Stimulated activated CD8-positive, alpha-beta memory T cell treated with anti-CD3 and anti-CD28 coated beads, Interleukin-12 subunit alpha, Interleukin-12 subunit beta, amount 100 ng/mL, for 1 hour (primary cell): ENCODE data around the gene ZMIZ2.

ENCODE experiments used
- DNase-seq: peaks from one replicate; pipeline ENCODE4 v3.0.0-alpha.2; 2020; ENCODE audit warnings: low read depth

Gene ZMIZ2

GRCh38 chr7:44756904-44757303, 8.3 kb downstream of the ZMIZ2 start:
- DNase-seq = no peak

GRCh38 chr7:44757311-44757710, 8.7 kb downstream of the ZMIZ2 start:
- DNase-seq = no peak

- DNase-seq = no peak
These were observed 9.1 kb downstream of the ZMIZ2 start for GRCh38 chr7:44757739-44758138.

DNA sequence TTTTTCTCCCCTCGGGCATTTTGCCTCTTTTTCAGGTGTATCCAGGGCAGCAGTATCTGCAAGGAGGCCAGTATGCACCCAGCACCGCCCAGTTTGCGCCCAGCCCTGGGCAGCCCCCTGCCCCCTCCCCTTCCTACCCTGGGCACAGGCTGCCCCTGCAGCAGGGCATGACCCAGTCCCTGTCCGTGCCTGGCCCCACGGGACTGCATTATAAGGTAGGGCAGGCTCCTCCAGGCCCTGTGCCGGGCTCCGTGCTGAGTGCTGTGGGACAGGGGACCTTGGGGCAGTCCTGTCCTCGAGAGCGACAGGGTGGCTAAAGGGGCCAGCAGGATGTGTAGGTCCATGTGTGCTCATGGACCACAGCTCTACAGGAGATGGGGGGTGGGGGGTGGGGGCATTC, 10.6 kb downstream of the ZMIZ2 start:
- no peak for DNase-seq

DNA sequence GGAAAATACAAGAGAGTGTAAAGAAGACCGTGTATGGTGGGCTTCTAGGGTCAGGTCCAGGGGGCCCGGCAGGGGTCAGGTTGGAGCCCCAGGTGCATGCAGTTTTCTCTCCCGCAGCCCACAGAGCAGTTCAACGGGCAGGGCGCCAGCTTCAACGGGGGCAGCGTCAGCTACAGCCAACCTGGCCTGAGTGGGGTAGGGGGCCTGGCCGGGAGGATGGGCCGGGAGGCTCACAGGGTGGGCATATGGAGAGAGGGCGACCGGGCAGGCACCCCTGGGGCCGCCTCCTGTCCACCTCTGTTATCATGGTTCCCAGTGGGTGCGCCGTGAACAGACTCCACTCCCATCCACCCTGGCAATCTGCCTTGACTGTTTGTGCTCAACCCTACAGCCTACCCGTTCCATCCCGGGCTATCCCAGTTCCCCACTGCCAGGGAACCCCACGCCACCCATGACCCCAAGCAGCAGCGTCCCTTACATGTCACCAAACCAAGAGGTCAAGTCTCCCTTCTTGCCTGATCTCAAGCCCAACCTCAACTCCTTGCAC, 11.5 kb downstream of the ZMIZ2 start:
- no peak for DNase-seq

DNA sequence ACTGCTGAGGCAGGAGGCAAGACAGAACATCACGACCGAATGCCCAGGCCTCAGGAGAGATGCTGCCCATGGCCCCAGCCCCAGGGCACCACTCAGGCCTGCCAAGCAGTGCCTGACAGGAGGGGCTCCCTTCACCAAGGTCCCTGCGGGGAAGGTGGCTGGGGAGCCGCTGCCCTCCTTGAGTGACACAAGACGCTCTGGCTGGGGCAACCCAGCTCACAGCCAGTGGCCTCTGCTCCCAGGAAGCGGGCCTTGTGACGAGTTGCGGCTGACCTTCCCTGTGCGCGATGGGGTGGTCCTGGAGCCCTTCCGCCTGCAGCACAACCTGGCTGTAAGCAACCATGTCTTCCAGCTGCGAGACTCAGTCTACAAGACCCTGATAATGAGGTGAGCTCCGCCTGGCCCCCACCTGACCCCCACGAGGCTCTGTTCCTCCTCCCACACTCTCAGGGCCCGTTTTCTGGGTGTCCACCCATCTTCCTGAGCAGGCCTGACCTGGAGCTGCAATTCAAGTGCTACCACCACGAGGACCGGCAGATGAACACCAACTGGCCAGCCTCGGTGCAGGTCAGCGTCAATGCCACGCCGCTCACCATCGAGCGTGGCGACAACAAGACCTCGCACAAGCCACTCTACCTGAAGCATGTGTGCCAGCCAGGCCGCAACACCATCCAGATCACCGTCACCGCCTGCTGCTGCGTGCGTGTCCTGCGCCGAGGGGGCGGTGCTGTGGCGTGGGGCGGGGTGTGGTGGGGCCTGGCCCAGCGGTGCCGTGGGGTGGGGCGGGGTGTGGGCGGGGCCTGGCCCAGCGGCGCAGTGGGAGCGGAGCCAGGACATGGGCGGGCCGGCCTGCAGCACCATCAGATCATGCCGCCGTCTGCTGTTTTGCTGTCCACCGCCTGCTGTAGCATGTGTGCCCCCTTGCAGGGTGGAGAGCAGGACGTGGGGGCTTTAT, 12.8 kb downstream of the ZMIZ2 start:
- DNase-seq = no peak

DNA sequence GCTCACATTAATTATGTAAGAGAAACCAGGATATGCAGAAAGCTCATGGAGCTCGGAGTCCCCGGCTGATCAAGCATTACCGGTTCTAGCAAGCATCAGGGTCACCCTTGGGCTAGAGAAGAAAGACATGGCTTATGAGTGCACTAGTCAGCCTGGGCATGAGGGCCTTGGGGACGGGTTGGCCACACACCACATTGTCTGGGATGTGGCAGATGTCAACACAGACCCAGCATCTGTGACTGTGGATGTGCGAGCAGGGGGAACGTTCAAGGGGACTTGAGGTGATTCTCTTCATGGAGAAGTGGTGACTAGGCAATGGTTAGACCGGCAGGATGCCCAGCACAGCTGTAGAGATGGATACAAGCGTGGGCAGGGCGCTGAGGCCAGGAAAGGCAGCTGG, 13.7 kb downstream of the ZMIZ2 start:
- DNase-seq = no peak

- no peak for DNase-seq
These were observed 14.3 kb downstream of the ZMIZ2 start for GRCh38 chr7:44762726-44763522.

DNA sequence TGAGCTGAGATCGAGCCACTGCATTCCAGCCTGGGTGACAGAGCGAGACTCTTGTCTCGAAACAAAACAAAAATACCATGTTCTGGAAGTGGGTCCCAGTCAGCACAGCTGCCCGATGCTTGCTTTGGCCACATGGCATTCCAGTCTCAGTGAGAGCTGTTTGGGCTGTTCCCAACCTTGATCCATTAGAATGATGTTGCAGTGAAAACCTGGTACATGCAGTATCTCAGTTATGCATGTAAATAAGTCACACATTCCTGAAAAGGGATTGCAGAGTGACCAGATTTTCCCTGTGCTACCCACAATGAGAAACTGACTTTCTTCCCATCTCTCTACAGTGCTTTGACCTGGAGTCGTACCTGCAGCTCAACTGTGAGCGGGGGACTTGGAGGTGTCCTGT, 15.4 kb downstream of the ZMIZ2 start:
- DNase-seq = no peak

DNA sequence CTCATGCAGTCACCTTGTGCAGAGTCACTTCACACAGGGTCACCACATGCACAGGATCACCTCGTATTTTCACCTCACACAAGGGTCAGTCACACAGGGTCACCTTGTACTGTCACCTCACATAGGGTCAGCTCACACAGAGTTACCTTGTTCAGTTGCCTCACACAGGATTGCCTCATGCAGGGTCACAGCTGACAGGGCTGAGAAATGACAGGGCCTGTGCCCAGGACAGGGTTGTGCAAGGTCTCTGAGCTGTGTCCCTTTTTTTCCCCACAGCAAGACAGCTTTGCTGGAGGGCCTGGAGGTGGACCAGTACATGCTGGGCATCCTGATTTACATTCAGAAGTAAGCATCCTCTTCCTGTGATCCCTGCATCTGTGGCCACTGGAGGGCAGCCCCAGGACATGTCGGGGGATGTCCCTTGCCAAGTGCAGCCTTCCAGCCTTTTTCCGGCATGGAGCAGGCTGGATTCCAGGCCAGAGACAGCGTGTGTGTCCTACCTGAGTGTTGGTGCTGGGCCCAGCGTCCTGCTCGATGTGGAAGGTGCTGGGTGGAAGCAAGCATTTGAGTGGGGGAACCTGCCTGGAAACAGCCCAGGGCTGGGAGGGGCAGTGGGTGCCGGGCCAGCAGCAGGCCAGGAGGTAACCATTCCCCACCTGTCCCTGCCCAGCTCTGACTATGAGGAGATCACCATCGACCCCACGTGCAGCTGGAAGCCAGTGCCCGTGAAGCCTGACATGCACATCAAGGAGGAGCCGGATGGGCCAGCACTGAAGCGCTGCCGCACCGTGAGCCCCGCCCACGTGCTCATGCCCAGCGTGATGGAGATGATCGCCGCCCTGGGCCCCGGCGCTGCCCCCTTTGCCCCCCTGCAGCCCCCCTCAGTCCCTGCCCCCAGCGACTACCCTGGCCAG, 16.3 kb downstream of the ZMIZ2 start:
- DNase-seq = no peak

DNA sequence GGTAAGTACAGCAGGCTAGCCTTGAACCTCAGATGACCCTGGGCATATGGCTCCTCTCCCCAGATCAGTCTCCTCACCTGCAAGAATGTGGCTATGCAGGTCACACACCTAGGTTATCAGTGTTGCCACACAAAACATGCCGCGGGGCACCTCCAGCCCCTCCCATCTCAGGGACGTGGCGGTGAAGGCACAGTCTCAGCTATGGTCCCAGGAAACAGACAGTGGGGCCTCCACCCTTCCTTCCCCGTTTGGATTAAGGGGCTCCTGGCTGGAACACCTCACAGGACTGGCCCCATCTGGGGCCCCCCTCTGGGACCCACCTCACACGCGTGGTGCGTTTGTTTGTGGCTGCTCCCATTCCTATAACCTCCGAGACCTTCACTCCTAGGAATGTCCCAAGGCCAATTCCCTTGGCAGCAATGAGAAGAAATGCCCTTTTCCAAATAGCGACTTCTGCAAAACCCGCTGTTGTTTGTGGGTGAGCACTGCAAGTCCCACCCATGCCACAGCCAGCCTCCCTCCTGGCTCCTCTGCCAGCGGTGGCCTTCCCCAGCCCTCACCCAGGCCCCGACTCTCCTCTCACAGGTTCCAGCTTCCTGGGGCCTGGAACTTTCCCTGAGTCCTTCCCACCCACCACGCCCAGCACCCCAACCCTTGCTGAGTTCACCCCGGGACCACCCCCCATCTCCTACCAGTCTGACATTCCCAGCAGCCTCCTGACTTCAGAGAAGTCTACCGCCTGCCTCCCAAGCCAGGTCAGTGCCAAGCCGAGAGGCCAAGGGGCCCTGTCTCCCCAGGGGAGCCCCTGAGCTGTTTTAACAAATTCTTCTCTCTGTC, 17.1 kb downstream of the ZMIZ2 start:
- no peak for DNase-seq

DNA sequence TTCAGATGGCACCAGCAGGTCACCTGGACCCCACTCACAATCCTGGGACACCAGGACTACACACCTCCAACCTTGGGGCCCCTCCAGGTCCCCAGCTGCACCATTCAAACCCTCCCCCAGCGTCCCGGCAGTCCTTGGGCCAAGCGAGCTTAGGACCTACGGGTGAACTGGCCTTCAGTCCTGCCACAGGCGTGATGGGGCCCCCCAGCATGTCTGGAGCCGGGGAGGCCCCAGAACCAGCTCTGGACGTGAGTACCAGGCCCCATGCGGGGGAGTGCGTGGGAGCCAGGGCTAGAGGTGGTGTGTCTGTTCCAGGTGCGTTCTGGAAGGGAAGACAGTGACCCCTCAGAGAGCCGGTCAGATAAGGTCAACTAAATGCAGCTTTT, 17.8 kb downstream of the ZMIZ2 start:
- no peak for DNase-seq

DNA sequence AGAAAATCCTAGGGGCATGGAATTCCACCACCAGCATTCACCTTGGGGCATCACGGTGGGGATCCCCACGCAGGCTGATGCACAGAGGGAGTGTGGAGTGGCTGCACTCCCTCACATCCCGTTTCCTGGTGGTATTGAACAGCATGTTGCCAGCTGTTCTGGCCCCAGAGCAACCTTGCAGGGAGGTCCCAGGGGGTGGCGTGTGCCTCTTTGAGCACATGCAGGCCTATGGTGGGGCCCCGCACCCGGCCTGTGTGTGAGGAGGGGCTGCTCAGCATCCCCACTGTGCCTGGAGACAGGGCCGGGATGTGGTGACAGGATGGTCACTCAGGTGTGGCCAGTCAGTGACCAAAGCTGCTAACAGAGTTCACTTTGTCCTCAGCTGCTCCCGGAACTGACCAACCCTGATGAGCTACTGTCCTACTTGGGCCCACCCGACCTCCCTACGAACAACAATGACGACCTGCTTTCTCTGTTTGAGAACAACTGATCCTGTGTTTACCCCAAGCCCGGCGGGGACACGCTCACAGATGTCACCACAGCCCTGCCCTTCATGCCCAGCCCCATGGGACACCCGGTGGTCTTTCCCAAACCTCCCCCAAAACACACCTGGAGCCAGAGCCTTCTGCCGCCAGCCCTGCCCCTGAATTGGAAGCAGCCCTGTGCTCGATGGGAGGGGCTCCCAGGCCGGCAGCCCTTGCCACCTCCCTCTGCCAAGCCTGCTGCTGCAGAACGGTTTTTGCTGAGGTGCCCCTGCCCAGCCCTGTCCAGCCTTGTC, 18.7 kb downstream of the ZMIZ2 start:
- DNase-seq = no peak

DNA sequence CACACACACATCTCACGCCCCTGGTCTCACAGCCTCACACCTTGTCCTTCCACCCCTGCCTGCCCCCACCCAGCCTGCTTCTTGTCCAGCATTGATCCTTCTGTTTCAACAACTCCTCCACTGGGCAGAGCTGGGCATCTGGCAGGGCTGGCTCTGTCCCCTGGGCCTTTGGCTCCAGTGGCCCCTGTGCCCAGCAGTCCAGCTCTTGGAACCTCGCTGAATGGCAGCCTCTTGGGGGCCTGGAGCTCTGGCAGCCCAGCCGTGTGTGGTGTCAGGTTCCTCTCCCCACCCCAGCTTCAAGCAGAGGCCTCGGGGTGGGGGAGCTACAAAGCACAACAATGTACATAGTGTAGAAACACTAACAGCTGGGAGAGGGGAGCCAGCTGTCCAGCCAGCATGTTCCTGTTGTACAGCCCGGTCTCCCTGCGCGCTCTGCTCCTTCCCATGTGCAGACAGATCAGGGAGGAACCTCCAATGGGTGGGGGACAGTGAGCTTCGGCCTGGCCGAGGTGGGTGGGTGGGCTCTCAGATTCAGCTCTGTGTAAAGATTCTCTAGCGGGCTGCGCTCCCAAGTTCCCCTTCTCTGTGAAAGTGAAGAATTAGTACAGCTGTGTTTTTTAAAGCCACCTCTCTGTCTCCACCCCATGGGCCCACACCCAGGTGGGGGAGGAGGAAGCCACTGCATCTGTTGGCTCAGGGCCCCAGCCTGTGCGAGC, 19.4 kb downstream of the ZMIZ2 start:
- DNase-seq = no peak

DNA sequence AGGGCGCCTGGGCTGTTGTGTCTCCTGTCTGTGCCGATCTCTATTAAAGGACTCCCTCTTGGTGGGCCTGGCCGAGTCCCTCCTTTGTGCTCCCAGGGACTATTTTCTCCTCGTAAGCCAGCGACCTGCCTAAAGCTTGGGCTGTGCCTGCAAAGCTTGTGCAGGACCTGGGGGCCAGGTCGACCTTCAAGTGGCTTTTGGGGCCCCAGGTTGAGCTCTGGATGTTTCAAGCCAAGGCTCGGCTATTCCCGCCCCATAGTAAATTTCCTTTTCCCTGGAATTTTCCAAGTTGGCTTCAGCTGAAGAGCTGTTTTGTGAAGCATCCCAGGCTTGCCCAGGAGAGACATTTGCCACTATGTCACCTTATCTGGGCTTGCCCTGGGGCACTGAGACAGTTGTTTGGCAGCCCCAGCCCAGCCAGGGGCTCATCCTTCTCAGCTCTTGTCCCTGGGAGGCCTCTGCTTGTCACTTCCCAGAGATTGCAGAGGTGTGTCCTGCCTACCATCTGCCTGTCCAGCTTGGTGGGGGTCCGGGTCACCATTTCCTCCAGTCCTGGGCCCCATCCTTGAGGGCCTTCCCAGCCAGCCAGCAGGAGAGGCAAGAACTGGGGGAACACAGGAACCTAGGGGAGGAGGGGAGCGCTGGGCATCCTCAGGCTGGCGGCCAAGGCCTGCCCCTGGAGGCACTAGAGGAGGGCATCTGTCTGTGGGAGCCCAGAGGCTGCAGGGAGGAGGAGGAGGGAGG, 20.2 kb downstream of the ZMIZ2 start:
- no peak for DNase-seq

DNA sequence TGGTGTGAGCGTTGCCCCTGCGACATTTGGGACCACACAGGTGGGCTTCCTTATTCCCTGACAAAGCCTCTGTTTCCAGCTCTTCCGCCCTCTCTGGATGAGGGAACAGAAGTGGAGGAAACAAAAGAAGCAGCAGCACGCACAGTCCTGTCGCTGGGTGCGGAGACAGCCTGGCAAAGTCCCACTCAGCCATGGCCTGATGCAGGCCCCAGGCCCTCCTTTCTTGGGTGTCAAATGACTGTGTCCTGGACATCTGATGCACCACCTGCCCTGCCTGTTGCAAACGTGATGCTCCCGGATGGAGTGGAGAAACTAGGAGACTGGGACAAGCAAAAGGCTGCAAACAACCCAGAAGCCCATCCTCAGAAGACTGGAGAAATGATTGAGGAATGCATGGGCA, 20.7 kb downstream of the ZMIZ2 start:
- DNase-seq = no peak

DNA sequence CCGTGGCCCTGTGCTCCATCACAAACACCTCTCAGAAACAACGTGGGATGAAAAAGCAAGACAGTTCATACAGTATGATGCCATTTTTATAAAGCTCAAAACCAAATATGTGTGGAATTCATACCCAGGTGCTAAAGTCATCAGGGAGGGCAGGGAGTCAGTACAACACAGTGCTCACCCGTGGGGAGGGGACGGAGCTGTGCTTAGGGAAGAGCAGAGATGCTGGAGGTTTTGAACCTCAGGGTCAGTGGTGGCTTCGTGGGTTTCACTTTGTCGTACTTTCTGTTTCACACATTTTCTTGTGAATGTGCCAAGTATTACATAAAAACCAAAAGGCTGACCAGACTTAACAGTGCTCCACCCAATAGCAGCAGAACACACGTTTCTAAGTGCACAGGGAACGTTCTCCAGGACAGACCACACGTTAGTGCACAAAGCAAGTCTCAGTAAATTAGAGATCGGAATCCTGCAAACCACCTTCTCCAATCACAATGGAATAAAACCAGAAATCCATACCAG, 21.2 kb downstream of the ZMIZ2 start:
- no peak for DNase-seq

DNA sequence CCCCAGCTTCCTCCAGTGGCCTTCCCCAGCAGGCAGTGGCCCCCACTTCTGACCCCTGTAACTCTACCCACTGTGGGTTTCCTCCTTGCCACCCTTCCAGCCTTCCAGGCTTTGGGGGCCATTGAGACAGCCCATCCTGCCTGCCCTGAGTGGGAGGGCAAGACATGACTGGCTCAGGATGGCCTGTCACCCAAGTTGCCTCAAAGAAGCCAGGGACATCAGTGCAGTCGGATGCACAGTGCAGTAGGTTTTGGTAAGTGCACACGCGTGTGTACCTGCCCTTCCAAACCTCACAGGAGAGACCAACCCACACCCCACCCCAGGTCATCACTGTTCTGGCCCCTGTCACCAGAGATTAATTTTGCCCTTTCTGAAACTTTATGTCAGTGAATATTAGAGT, 22.7 kb downstream of the ZMIZ2 start:
- DNase-seq = no peak

DNA sequence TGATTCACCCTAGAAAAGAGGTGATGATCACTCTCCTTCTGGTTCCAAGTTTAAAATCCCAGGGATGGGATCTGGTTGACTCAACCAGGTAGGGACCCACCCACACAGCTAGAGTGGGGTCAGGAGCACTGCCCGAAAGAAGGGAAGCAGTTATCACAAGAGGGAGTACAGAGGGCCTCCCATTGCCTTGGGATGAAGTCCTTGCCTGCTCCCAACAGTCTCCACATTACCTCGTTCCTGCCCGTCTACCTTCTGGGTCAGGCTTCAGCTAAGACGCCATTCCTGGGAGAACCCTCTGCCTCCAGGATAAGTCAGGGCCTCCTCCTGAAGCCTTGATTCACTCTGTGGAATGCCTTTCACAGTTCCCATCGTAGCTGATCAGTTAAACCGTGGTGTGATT, 23.8 kb downstream of the ZMIZ2 start:
- DNase-seq = no peak
